GM21529 (cell line): ENCODE measurements around the gene FAM43A.

ENCODE experiments used
- ATAC-seq: cut with Tn5 transposase; IDR thresholded peaks from one replicate; pipeline ENCODE4 v1.9.1; 2021; ENCODE audit not compliant: unreplicated experiment

FAM43A gene

DNA sequence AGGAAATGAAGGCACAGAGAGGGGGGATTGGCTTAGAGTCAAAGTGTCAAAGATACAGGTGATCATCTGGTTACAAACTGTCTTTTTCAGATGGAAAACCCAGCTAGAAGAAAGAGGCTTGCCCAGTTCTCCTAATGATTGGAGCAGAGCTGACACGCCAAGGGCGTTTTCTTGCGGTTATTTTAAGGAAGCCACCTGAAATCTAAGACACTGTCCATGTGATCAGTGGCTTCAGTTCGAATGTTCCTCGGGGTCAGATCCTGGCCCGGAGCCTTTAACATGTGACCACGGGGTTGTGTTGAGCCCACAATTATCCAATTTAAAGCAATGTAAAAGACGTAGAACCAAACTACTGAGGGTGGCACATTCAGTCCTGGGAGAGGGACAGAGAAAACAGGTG, 19.5 kb downstream of the FAM43A start:
- ATAC-seq = no peak

GRCh38 chr3:194705761-194706160, 20.1 kb downstream of the FAM43A start:
- no peak for ATAC-seq

DNA sequence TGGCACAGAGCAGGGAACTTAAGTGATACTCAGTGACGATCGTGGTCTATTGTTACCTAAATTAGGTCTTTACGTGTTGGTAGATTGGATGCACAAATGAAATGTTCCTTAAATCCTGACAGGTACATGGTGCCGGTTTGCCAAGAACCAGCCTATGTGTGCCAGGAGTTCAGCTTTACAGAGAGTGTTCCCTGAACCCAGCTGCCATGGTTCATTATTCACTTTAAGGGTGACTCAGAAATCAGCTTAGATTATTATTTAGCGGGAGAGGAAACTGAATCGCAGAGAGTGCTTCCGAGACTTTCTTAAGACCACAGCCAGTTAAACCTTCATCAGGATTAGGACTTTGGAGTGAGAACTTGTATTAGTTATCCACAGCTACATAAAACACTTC, 21.5 kb downstream of the FAM43A start:
- ATAC-seq = no peak

DNA sequence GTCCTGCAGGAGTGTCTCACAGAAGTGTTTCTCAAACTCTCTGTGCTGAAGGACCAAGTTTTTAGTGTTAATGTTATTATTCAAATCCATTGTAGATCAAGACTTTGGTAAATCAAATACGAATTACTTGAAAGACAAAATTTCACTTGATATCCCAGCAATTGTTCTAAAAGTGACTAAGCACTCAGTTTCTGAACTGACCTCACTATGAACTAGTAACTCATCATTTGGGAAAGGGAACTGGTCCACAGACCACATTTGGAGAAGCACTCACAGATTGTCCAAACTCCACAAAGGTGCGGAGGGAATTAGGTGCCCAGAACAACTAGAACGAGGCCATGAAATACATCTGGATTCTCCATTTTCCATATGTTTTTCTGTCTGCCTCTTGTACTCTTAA, 25.6 kb downstream of the FAM43A start:
- ATAC-seq = no peak

GRCh38 chr3:194711913-194712312, 26.2 kb downstream of the FAM43A start:
- no peak for ATAC-seq

- no peak for ATAC-seq
Measured at GRCh38 chr3:194713299-194714136, 27.8 kb downstream of the FAM43A start.

DNA sequence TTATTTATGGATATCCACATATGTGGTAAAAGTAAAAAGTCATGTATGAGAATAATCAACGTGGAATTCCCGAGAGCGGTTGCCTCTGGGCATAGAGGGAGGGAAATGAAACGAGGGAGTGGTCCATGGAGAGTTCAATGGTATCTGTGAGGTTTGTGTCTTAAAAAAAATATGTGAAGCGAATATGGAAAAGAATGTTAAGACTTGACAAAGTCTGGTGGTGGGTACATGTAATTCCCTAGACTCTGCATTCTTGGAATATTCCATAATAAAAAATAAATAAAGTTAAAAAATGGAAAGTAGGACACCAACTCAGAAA, 28.4 kb downstream of the FAM43A start:
- ATAC-seq = no peak

DNA sequence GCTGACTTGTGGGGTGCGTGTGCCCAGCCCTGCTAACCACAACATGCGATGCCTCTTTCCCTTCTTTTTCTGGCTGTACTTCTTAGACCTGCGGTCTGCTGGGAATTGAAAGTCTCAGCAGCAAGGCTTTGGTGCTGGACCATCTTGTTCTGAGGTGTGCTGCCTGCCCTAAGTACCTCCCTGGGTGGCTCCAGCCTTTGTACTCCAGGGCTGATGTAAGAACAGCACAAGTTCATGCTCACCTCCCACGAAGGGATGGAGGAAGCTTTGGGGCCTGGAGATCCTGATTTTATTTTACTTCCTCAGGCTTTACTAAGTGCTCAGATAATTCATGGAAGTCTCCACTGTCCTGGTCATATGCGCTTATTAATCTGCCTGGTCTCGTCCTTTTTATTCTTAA, 28.9 kb downstream of the FAM43A start:
- ATAC-seq = no peak

- ATAC-seq = no peak
Measured at GRCh38 chr3:194715022-194715800, 29.5 kb downstream of the FAM43A start.

DNA sequence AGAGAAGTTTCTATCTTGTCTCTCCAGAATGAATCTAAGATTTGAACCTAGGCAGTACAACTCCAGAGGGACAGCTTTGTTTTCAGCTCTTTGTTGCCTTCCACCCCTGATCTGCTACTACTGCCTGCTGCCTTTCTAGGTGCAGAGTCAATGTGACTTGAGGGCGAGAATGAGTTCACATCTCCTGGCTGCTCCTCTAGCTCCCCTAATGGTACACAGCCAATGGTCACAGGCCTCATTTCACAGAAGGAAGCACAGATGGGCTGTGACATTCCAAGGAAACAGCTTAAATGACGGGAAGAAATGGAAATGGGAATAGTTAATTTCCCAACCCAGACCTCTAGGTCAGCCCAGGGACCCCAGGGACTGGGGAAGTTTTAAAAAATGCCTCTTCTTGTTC, 32.4 kb downstream of the FAM43A start:
- ATAC-seq = no peak

- no peak for ATAC-seq
Measured at GRCh38 chr3:194720048-194720447, 34.4 kb downstream of the FAM43A start.

- no peak for ATAC-seq
Measured at GRCh38 chr3:194723846-194724618, 38.3 kb downstream of the FAM43A start.

DNA sequence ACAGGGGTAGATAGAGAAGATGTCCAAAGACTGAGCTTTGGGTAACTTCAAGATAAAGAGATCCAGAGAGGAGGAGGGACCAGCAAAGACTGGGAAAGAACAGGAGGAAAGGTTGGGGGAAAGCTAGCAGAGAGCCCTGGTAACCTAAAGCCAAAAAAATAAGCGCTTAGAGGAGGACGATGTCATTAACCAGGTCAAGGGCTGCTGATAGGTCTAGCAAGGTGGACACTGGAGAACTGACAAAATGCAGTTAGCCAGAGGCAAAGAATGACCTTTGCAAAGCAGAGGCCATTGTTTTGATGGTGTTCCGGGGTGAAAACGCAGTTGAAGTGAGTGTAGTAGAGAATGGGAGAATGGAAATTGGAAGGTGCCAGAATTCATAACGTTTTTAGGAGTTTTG, 39.7 kb downstream of the FAM43A start:
- ATAC-seq = no peak

DNA sequence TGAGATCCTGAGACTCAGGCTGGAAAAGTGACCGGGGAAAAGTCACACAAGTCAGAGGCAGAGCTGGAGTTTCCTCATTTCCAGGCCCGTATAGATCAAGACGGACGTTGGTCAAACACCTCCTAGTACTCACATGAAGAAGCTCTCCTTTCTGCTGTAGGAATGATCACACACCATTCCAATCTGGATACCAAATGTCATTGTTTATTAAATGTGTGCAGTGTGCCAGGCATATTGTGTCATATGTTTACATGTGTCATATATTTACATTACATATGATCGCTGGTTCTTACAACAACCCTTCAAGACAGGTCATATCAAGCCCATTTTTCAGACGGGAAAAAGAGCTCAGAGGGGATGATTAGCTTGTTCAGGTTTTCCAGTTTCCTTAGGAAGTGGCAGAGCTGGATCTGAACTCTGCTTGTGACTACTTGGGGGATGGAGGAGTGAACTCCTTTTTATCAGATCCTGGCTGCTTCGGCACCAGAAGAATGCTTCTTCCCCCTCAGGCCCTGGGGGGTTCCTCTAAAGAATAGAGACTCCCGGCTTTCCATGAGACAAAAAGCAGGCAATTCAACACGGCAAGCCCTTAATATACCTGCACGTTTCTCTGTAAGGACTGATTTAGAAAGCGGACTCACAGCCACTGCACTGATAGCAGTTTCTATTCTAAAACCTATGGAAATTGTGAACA, 41.9 kb downstream of the FAM43A start:
- no peak for ATAC-seq

DNA sequence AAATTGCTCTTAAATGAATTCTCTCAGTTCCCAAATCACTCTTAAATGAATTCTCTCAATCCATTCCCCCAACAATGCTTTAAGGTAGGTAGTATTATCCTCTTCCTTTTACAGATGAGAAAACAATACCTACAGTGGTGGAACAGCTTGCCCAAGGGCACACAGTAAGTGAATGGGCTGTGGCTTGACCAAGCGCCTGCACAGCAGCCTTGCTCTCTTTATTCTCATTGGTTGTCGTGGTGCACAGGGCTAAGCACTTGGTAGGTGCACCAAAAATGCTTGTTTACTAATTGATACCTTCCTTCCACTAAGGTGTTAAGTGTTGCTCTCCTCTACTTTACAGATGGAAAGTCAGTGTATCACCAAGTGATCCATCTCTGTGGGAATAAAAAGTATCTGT, 43.3 kb downstream of the FAM43A start:
- no peak for ATAC-seq

- no peak for ATAC-seq
Measured at GRCh38 chr3:194730365-194730764, 44.7 kb downstream of the FAM43A start.

DNA sequence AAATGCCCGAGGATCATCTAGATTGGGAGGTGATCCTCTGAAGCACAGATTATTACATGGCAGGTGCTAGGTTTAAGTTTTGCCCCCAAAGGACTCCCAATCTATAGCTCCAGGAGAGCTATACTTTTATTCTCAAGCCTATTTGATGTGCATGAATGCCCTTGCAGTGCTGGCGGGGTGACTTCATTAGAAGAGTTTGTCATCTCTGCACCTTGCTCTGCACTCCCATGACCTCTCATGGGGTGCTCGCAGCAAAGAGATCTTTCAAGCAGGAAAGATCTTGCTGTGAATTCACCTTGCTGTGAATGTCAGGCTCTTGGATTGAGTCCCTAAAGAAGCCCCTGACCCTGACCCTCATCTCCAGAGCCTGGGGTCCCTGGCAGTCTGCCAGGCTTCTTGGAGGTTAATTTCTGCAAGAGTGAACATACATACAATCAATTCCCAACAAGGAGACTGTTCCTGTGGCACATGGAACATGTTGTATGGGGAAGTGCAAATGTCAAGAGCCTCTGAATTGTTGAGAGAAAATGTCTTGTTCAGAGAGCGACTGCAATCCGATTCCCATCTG, 45.9 kb downstream of the FAM43A start:
- ATAC-seq = no peak

GRCh38 chr3:194732617-194733016, 46.9 kb downstream of the FAM43A start:
- ATAC-seq = no peak

- ATAC-seq = peak; percentile 36
Measured at GRCh38 chr3:194736277-194736895, 50.7 kb downstream of the FAM43A start.

DNA sequence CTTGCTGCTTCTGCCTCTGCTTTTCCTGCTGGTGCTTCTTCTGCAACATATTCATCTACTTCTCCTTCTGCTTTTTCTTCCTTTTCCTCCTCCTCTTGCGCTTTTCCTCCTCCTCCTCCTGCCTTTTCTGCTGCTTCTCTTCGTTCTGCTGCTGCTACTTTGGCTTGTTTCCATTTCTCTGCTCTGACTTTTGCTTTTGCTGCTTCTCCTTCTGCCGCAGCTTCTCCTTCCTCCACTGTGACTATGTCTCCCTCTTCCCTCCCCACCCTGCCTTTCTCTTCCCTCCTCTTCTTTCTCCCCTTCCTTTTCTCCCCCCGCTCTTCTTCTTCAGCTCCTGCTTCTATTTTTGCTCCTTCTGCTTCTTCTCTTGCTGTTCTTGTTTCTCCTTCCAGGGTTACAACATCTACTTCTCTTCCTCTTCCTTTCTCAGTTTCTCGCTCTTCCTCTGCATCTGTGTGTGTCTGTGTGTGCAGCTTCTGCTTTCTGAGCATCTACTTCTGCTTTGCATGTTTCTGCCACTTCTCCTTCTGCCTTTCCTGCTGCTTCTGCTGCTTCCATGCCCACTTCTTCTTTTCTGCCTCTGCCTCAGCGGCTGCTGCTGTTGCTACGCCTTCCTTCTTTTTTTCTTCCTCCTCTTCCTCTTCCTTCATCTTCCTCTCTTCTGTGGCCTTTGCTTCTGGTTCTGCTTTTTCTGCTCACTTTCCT, 51.4 kb downstream of the FAM43A start:
- ATAC-seq = peak; percentile 71
